HepG2 (cell line): ENCODE data around the gene GARIN3. TPM values are rescaled to one million over a fixed set of nuclear protein-coding genes. Genes with fewer than 3 reads are reported as not detected.
A peak's percentile ranks its signal among the peaks of the same experiment; 100 is the strongest.

Experiments
- ARID2 ChIP-seq: sonication (generic); formaldehyde crosslinking; IDR thresholded peaks from 2 replicates; pipeline ENCODE4 v1.8.1; 2022; ENCODE audit warnings: mild to moderate bottlenecking, missing genetic modification reagents, borderline replicate concordance
- FOSL2 ChIP-seq: sonication (generic); formaldehyde crosslinking; IDR thresholded peaks from 2 replicates; pipeline ENCODE4 v1.4.0; 2020; ENCODE audit warnings: missing genetic modification reagents
- HNRNPLL ChIP-seq: fragments of 200-400 bp; formaldehyde crosslinking; IDR thresholded peaks from 2 replicates; pipeline ENCODE4 v1.6.1; 2017; ENCODE audit warnings: mild to moderate bottlenecking, low read depth, low read length; ENCODE audit not compliant: poor library complexity, severe bottlenecking
- HOXA9 ChIP-seq: sonication (generic); formaldehyde crosslinking; IDR thresholded peaks from 2 replicates; pipeline ENCODE4 v1.8.1; 2022; ENCODE audit warnings: missing genetic modification reagents, mild to moderate bottlenecking, moderate library complexity, borderline replicate concordance
- MATR3 ChIP-seq: sonication (generic); formaldehyde crosslinking; IDR thresholded peaks from 2 replicates; pipeline ENCODE4 v1.4.0; 2020; ENCODE audit warnings: missing genetic modification reagents
- NONO ChIP-seq, 2 experiments: fragments of 450-650 bp in 1 of 2; sonication (generic) in 1 of 2; formaldehyde crosslinking in 1 of 2; IDR thresholded peaks in 1 of 2; conservative IDR thresholded peaks in 1 of 2; 2 replicates each; pipeline versions ENCODE4 v1.6.1 to v1.8.0; 2017 to 2022; ENCODE audit warnings: mild to moderate bottlenecking in 1 of 2, missing genetic modification reagents in 1 of 2, moderate library complexity in 1 of 2
- RFX3 ChIP-seq: IDR thresholded peaks from 2 replicates; pipeline ENCODE4 v1.6.1; 2016; ENCODE audit warnings: missing biosample characterization, missing genetic modification reagents
- SMAD9 ChIP-seq: sonication (generic); formaldehyde crosslinking; IDR thresholded peaks from 2 replicates; pipeline ENCODE4 v1.5.1; 2020; ENCODE audit warnings: mild to moderate bottlenecking, missing genetic modification reagents
- SMC3 ChIP-seq: IDR thresholded peaks from 2 replicates; pipeline ENCODE4 v1.6.1; 2011; ENCODE audit warnings: low read length, improper control_type of control experiment
- THYN1 ChIP-seq: sonication (generic); formaldehyde crosslinking; IDR thresholded peaks from 2 replicates; pipeline ENCODE4 v1.8.1; 2023; ENCODE audit warnings: low read depth, mild to moderate bottlenecking, moderate library complexity, missing genetic modification reagents, borderline replicate concordance
- ZMYM2 ChIP-seq: sonication (generic); formaldehyde crosslinking; IDR thresholded peaks from 2 replicates; pipeline ENCODE4 v1.8.0; 2022; ENCODE audit warnings: mild to moderate bottlenecking, missing genetic modification reagents
- ZNF260 ChIP-seq: sonication (generic); formaldehyde crosslinking; IDR thresholded peaks from 2 replicates; pipeline ENCODE4 v1.4.0; 2020; ENCODE audit warnings: missing genetic modification reagents, low read depth, mild to moderate bottlenecking, borderline replicate concordance
- ZNF34 ChIP-seq: sonication (generic); formaldehyde crosslinking; IDR thresholded peaks from 2 replicates; pipeline ENCODE4 v1.4.0; 2020; ENCODE audit warnings: mild to moderate bottlenecking, missing genetic modification reagents, borderline replicate concordance
- ZNF709 ChIP-seq: sonication (generic); formaldehyde crosslinking; IDR thresholded peaks from 2 replicates; pipeline ENCODE4 v1.5.0; 2020; ENCODE audit warnings: mild to moderate bottlenecking, missing genetic modification reagents
- ZNF720 ChIP-seq: sonication (generic); formaldehyde crosslinking; IDR thresholded peaks from 2 replicates; pipeline ENCODE4 v1.4.0; 2020; ENCODE audit warnings: missing genetic modification reagents
- ZZZ3 ChIP-seq: sonication (generic); formaldehyde crosslinking; IDR thresholded peaks from 2 replicates; pipeline ENCODE4 v1.4.0; 2020; ENCODE audit warnings: missing genetic modification reagents, mild to moderate bottlenecking, borderline replicate concordance
- polyA plus RNA-seq, 8 experiments: library from polyadenylated mRNA; depleted of rRNA in 3 of 8; stranded (reverse) in 7 of 8; unstranded in 1 of 8; fragments of >200 nt; fragmentation: Illumina TruSeq in 4 of 8; extraction: Trizol in 4 of 8; gene quantifications; 2 replicates each; pipeline versions ENCODE4 v1.2.1 to v1.2.3, GENCODE V29; 2011 to 2016; ENCODE audit warnings: low read depth in 4 of 8, missing spikeins in 1 of 8, mixed read lengths in 1 of 8; ENCODE audit not compliant: insufficient read depth in 1 of 8
- total RNA-seq, 5 experiments: library from RNA; depleted of rRNA; stranded (reverse); fragments of >200 nt; fragmentation: Illumina TruSeq; extraction: Trizol; gene quantifications; 2 replicates each; pipeline ENCODE4 v1.2.3, GENCODE V29; 2016; ENCODE audit warnings: low read depth in 1 of 5
- TF ChIP-seq, protein P1 (sequence below): sonication (generic); formaldehyde crosslinking; IDR thresholded peaks from 2 replicates; pipeline ENCODE4 v1.4.0; 2020; ENCODE audit warnings: missing genetic modification reagents, borderline replicate concordance
- TF ChIP-seq, protein P2 (sequence below): sonication (generic); formaldehyde crosslinking; IDR thresholded peaks from 2 replicates; pipeline ENCODE4 v1.4.0; 2020; ENCODE audit warnings: missing genetic modification reagents, mild to moderate bottlenecking, borderline replicate concordance
- TF ChIP-seq, protein P3 (sequence below): sonication (generic); formaldehyde crosslinking; IDR thresholded peaks from 2 replicates; pipeline ENCODE4 v1.5.1; 2020; ENCODE audit warnings: missing genetic modification reagents, mild to moderate bottlenecking, borderline replicate concordance

GARIN3 gene
- total and polyA plus RNA-seq, 2 of the 13 experiments (the other 11 are each of a cell fraction or from before 2014, with no cell fraction given): not detected

DNA sequence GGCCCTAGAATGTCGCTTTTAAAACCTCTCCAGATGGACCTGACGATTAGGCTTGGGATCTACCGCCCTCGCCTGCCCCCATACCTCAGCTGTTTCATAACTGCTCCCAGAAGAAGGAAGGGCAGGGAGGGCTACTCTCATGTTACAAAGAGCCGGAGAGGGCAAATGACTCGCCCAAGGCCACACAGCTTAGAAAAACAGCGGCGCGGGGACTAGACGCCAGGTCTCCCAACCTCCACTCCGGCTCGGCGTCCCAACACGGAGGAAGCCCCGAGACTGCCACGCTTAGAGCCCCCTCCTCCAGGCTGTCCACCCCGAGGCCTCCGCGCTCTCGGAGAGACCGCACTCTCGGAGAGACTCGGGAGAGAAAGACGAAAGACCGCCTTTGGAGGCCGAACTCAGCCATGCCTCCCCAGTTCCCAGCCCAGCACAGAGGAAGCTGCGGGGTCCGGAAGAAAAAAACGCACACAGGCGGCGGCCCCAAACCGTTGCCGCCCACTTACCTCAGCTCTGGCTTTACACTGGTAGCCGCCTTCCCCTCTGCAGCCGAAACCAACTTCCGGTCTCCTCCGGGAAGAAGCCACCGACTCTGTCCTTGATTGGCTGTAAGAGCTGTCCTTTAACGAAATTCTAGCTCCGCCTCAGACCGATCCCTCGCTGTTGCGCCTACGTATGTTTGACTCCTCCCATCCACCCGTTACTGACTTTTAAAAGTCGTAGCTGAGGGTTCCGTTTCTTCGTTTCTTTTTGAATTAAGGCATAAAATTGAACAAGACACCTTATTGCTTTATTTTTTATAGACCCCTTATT, 23.5 kb downstream of the GARIN3 start, which contains the start of gene MED7 (continued):
- no peak for TF ChIP-seq NONO (IDR thresholded peaks at IDR 0.05)
- TF ChIP-seq NONO (CRISPR knock-in tag; conservative IDR thresholded peaks at IDR 0.05): no peak
- TF ChIP-seq ZNF260 (CRISPR knock-in tag): no peak
- TF ChIP-seq ZNF709 (CRISPR knock-in tag): no peak; the same call in 1 of the 2 replicates
- TF ChIP-seq ZMYM2: 0 out of 2 replicates have a peak, but pooled peaks have one; percentile 53
- TF ChIP-seq ZZZ3 (CRISPR knock-in tag): no peak
- TF ChIP-seq THYN1: no peak
- TF ChIP-seq HOXA9 (CRISPR knock-in tag): no peak
- TF ChIP-seq ARID2 (CRISPR knock-in tag): no peak
- peak; percentile 35 for TF ChIP-seq FOSL2 (CRISPR knock-in tag)
- peak; percentile 71 for TF ChIP-seq HNRNPLL
- 0 out of 2 replicates have a peak, but pooled peaks have one; percentile 87 for TF ChIP-seq SMAD9 (CRISPR knock-in tag)
- no peak for TF ChIP-seq MATR3 (CRISPR knock-in tag)
- no peak for TF ChIP-seq ZNF34 (CRISPR knock-in tag)
- TF ChIP-seq, protein P1, sequence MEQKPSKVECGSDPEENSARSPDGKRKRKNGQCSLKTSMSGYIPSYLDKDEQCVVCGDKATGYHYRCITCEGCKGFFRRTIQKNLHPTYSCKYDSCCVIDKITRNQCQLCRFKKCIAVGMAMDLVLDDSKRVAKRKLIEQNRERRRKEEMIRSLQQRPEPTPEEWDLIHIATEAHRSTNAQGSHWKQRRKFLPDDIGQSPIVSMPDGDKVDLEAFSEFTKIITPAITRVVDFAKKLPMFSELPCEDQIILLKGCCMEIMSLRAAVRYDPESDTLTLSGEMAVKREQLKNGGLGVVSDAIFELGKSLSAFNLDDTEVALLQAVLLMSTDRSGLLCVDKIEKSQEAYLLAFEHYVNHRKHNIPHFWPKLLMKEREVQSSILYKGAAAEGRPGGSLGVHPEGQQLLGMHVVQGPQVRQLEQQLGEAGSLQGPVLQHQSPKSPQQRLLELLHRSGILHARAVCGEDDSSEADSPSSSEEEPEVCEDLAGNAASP (CRISPR knock-in tag): peak; percentile 36
- TF ChIP-seq, protein P2, sequence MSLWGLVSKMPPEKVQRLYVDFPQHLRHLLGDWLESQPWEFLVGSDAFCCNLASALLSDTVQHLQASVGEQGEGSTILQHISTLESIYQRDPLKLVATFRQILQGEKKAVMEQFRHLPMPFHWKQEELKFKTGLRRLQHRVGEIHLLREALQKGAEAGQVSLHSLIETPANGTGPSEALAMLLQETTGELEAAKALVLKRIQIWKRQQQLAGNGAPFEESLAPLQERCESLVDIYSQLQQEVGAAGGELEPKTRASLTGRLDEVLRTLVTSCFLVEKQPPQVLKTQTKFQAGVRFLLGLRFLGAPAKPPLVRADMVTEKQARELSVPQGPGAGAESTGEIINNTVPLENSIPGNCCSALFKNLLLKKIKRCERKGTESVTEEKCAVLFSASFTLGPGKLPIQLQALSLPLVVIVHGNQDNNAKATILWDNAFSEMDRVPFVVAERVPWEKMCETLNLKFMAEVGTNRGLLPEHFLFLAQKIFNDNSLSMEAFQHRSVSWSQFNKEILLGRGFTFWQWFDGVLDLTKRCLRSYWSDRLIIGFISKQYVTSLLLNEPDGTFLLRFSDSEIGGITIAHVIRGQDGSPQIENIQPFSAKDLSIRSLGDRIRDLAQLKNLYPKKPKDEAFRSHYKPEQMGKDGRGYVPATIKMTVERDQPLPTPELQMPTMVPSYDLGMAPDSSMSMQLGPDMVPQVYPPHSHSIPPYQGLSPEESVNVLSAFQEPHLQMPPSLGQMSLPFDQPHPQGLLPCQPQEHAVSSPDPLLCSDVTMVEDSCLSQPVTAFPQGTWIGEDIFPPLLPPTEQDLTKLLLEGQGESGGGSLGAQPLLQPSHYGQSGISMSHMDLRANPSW (CRISPR knock-in tag): 0 out of 2 replicates have a peak, but pooled peaks have one; percentile 26
- TF ChIP-seq, protein P3, sequence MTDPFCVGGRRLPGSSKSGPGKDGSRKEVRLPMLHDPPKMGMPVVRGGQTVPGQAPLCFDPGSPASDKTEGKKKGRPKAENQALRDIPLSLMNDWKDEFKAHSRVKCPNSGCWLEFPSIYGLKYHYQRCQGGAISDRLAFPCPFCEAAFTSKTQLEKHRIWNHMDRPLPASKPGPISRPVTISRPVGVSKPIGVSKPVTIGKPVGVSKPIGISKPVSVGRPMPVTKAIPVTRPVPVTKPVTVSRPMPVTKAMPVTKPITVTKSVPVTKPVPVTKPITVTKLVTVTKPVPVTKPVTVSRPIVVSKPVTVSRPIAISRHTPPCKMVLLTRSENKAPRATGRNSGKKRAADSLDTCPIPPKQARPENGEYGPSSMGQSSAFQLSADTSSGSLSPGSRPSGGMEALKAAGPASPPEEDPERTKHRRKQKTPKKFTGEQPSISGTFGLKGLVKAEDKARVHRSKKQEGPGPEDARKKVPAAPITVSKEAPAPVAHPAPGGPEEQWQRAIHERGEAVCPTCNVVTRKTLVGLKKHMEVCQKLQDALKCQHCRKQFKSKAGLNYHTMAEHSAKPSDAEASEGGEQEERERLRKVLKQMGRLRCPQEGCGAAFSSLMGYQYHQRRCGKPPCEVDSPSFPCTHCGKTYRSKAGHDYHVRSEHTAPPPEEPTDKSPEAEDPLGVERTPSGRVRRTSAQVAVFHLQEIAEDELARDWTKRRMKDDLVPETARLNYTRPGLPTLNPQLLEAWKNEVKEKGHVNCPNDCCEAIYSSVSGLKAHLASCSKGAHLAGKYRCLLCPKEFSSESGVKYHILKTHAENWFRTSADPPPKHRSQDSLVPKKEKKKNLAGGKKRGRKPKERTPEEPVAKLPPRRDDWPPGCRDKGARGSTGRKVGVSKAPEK: no peak
- TF ChIP-seq RFX3 (CRISPR knock-in tag): no peak
- no peak for TF ChIP-seq SMC3
- no peak for TF ChIP-seq ZNF720
